Tibial artery (tissue), 4 donors: ENCODE measurements around the gene SPOCK2.
"Not testable (repeated sequence)": the region's sequence is repeated elsewhere in the genome, so short reads cannot be mapped to it uniquely, and the experiment has no call there.

Experiments
- DNase-seq, 2 donors: peaks; one replicate each; pipeline ENCODE4 v3.0.0-alpha.2; 2019
- H3K27ac ChIP-seq, 2 donors: fragments of 200-600 bp; sonication (generic) in 1 of 2; 1 replicate in 1 of 2; 2 replicates in 1 of 2; pipeline ENCODE4 v1.5.1; 2018 to 2019; ENCODE audit warnings: mild to moderate bottlenecking in 1 of 2
- H3K27me3 ChIP-seq, 2 donors: fragments of 200-600 bp; sonication (generic) in 1 of 2; one replicate each; pipeline versions ENCODE4 v1.5.1 to v1.6.0; 2016 to 2019
- H3K36me3 ChIP-seq, 3 donors: fragments of 200-600 bp; sonication (generic) in 2 of 3; one replicate each; pipeline ENCODE4 v1.5.1; 2016 to 2019; ENCODE audit warnings: mild to moderate bottlenecking in 2 of 3
- H3K4me1 ChIP-seq, 4 donors: fragments of 200-600 bp; sonication (generic) in 2 of 4; 1 replicate in 3 of 4; 2 replicates in 1 of 4; pipeline ENCODE4 v1.5.1; 2016 to 2019
- H3K4me3 ChIP-seq, 2 donors: fragments of 200-600 bp; sonication (generic) in 1 of 2; 1 replicate in 1 of 2; 2 replicates in 1 of 2; pipeline ENCODE4 v1.5.1; 2018 to 2019; ENCODE audit warnings: mild to moderate bottlenecking in 2 of 2
- H3K9me3 ChIP-seq, 3 donors: fragments of 200-600 bp; sonication (generic) in 1 of 3; one replicate each; pipeline ENCODE4 v1.5.1; 2016 to 2019
- CTCF ChIP-seq, 2 experiments: fragments of 200-600 bp in 1 of 2; fragments of 450-650 bp in 1 of 2; IDR thresholded peaks; one replicate each; pipeline ENCODE4 v1.5.1; 2017 to 2019; ENCODE audit warnings: antibody characterized with exemption in 2 of 2, mild to moderate bottlenecking in 1 of 2, moderate library complexity in 1 of 2
- intact Hi-C: fragments of 100-400 bp; cut with DNase I; formaldehyde crosslinking; loops from one replicate; pipeline ENCODE4 v1.15.0; 2023; ENCODE audit warnings: low total_unique reads

The SPOCK2 gene

GRCh38 chr10:72114706-72115450 is 26.5 kb upstream of the SPOCK2 start:
- TF ChIP-seq CTCF (IDR thresholded peaks at IDR 0.05), result no peak
- intact Hi-C loops, result no loop called here
- Histone ChIP-seq H3K4me1 (no peaks in the 10 kb centered on the region), H3K27ac (no peak overlapping the region), H3K4me3 (no peak overlapping the region), H3K36me3 (peaks cover 0 to 10% (median 0%) of the 10 kb centered on the region in 3 donors), H3K27me3 (no peaks in the 10 kb centered on the region), H3K9me3 (peaks cover 0 to 8% (median 0%) of the 10 kb centered on the region in 3 donors)
- DNase-seq, result no peak

- Histone ChIP-seq H3K4me3 (no peak overlapping the region), H3K36me3 (no peaks in the 10 kb centered on the region), H3K27ac (no peak overlapping the region), H3K9me3 (no peaks in the 10 kb centered on the region), H3K4me1 (no peaks in the 10 kb centered on the region), H3K27me3 (no peaks in the 10 kb centered on the region)
- no peak for TF ChIP-seq CTCF (IDR thresholded peaks at IDR 0.05)
- intact Hi-C loops, result no loop called here
- DNase-seq, result no peak
These were observed 22.5 kb upstream of the SPOCK2 start for GRCh38 chr10:72110673-72111401.

- no peak for DNase-seq
These were observed 21.3 kb upstream of the SPOCK2 start for GRCh38 chr10:72109636-72110157.

GRCh38 chr10:72108830-72109635 is 20.7 kb upstream of the SPOCK2 start:
- no peak overlapping the region for H3K4me3 ChIP-seq
- no peaks in the 10 kb centered on the region for H3K27me3 ChIP-seq
- peaks cover 0 to 6% (median 0%) of the 10 kb centered on the region in 4 donors for H3K4me1 ChIP-seq
- TF ChIP-seq CTCF (IDR thresholded peaks at IDR 0.05), result no peak
- H3K27ac ChIP-seq, result no peak overlapping the region
- H3K36me3 ChIP-seq, result no peaks in the 10 kb centered on the region
- intact Hi-C loops, result no loop called here
- H3K9me3 ChIP-seq, result no peaks in the 10 kb centered on the region
- DNase-seq, result no peak

More at GRCh38 chr10:72109636-72110157, 21.3 kb upstream of the SPOCK2 start:
- Histone ChIP-seq H3K27me3 (no peaks in the 10 kb centered on the region), H3K4me3 (no peak overlapping the region), H3K27ac (no peak overlapping the region), H3K9me3 (no peaks in the 10 kb centered on the region), H3K4me1 (peaks cover 0 to 6% (median 0%) of the 10 kb centered on the region in 4 donors), H3K36me3 (no peaks in the 10 kb centered on the region)
- intact Hi-C loops, result no loop called here
- no peak for TF ChIP-seq CTCF (IDR thresholded peaks at IDR 0.05)

GRCh38 chr10:72108004-72108370 is 19.6 kb upstream of the SPOCK2 start:
- H3K27me3 ChIP-seq, intact Hi-C loops, H3K36me3 ChIP-seq, H3K4me3 ChIP-seq, H3K9me3 ChIP-seq, DNase-seq, H3K27ac ChIP-seq, H3K4me1 ChIP-seq: not testable (repeated sequence)
